K562 (cell line): ENCODE measurements around the gene KLC1. TPM values are rescaled to one million over a fixed set of nuclear protein-coding genes. Genes with fewer than 3 reads are reported as not detected.

ENCODE experiments used
- ATAC-seq: fragments of 200-7000 bp; cut with Tn5 transposase; 3 replicates; pipeline ENCODE4 v1.9.1; 2020; ENCODE audit warnings: moderate library complexity
- BruUV-seq: library from RNA; stranded (reverse); fragments of 400-500 nt; replicated peaks from 2 replicates; lab custom pipeline; 2021; lab: Mats Ljungman, UMichigan
- CTCF ChIA-PET: fragments of 300-600 bp; formaldehyde crosslinking; extraction: SDS; loops from one replicate; lab custom pipeline; 2021; ENCODE audit warnings: low intra/inter-chr PET ratio; lab: Yijun Ruan, JAX
- POLR2A ChIA-PET: fragments of 300-600, 350-650 bp; sonication (Branson Sonifier 250); formaldehyde crosslinking; extraction: SDS; loops from one replicate; lab custom pipeline; 2021; ENCODE audit warnings: antibody characterized with exemption, inconsistent platforms; lab: Yijun Ruan, JAX
- DNase-seq, 4 experiments: peaks; one replicate each; pipeline versions ENCODE4 v3.0.0 to v3.0.0-alpha.2; 2011 to 2018; ENCODE audit warnings: low spot score in 3 of 4, mixed read lengths in 3 of 4; ENCODE audit errors: extremely low read depth in 1 of 4
- FAIRE-seq: peaks from 2 replicates; lab custom pipeline; 2011; peaks lifted over from hg19 to GRCh38; lab: Jason Lieb, UNC
- H2AFZ ChIP-seq: 2 replicates; pipeline ENCODE4 v1.6.0; 2011; ENCODE audit warnings: low read depth, low read length, control low read depth, inconsistent platforms
- H3K27ac ChIP-seq: fragments of 200-600 bp; 3 replicates; pipeline ENCODE4 v1.8.0; 2011; ENCODE audit warnings: low read depth, mild to moderate bottlenecking, control low read depth, inconsistent platforms, low read length, moderate library complexity, mixed read lengths; ENCODE audit errors: extremely low read depth
- H3K27me3 ChIP-seq, 2 experiments: fragments of 300-600 bp in 1 of 2; 2 replicates in 1 of 2; 3 replicates in 1 of 2; pipeline versions ENCODE4 v1.6.0 to v1.8.0; 2011; ENCODE audit warnings: inconsistent platforms in 2 of 2, low read length in 2 of 2, mild to moderate bottlenecking in 1 of 2, mixed read lengths in 1 of 2, moderate library complexity in 1 of 2; ENCODE audit not compliant: control insufficient read depth in 2 of 2, insufficient read depth in 2 of 2
- H3K36me3 ChIP-seq: fragments of 300-600 bp; 3 replicates; pipeline ENCODE4 v1.8.0; 2011; ENCODE audit warnings: mild to moderate bottlenecking, low read length, inconsistent platforms; ENCODE audit not compliant: control insufficient read depth, insufficient read depth
- H3K4me1 ChIP-seq, 2 experiments: fragments of 200-600 bp in 1 of 2; replicated peaks in 1 of 2; 2 replicates in 1 of 2; 3 replicates in 1 of 2; pipeline versions ENCODE4 v1.5.1 to v1.8.0; 2011; ENCODE audit warnings: inconsistent platforms in 2 of 2, low read length in 2 of 2, mild to moderate bottlenecking in 1 of 2, mixed read lengths in 1 of 2, moderate library complexity in 1 of 2; ENCODE audit not compliant: control insufficient read depth in 2 of 2, insufficient read depth in 2 of 2
- H3K4me2 ChIP-seq: 2 replicates; pipeline ENCODE4 v1.6.1; 2011; ENCODE audit warnings: low read length, control low read depth, inconsistent platforms, mixed read lengths; ENCODE audit not compliant: insufficient read depth
- H3K4me3 ChIP-seq: fragments of 200-600 bp; sonication (generic), shearing (Covaris generic); 2 replicates; pipeline ENCODE4 v1.5.1; 2016; ENCODE audit warnings: control low read depth, inconsistent platforms
- H3K79me2 ChIP-seq: fragments of 200-600 bp; 3 replicates; pipeline ENCODE4 v1.8.0; 2011; ENCODE audit warnings: low read length, inconsistent platforms; ENCODE audit not compliant: control insufficient read depth, insufficient read depth
- H3K9ac ChIP-seq, 2 experiments: 2 replicates each; pipeline versions ENCODE4 v1.6.0 to v1.6.1; 2011; ENCODE audit warnings: low read depth in 2 of 2, low read length in 2 of 2, control low read depth in 1 of 2, inconsistent platforms in 1 of 2, mild to moderate bottlenecking in 1 of 2, mixed read lengths in 1 of 2; ENCODE audit not compliant: insufficient read depth in 1 of 2
- H3K9me1 ChIP-seq: one replicate; pipeline ENCODE4 v1.6.0; 2011; ENCODE audit warnings: inconsistent platforms, mild to moderate bottlenecking, low read length, moderate library complexity; ENCODE audit not compliant: control insufficient read depth, insufficient read depth
- H3K9me3 ChIP-seq: replicated peaks from 2 replicates; pipeline ENCODE4 v1.5.1; 2011; ENCODE audit warnings: low read depth, low read length, inconsistent platforms; ENCODE audit not compliant: control insufficient read depth, insufficient read depth
- H4K20me1 ChIP-seq: replicated peaks from 2 replicates; pipeline ENCODE4 v1.6.1; 2011; ENCODE audit warnings: low read length, inconsistent platforms, mixed read lengths; ENCODE audit not compliant: control insufficient read depth, insufficient read depth
- BRD4 ChIP-seq: fragments of 200-600 bp; sonication (generic); IDR thresholded peaks from 2 replicates; pipeline ENCODE4 v1.6.1; 2017; ENCODE audit warnings: inconsistent platforms
- CXXC5 ChIP-seq: fragments of 250-450 bp; sonication (Bioruptor Pico); IDR thresholded peaks from 2 replicates; pipeline ENCODE4 v1.8.0; 2022; ENCODE audit warnings: inconsistent platforms, mild to moderate bottlenecking, moderate library complexity
- MAFF ChIP-seq: IDR thresholded peaks from 2 replicates; pipeline ENCODE4 v1.6.1; 2012; ENCODE audit warnings: low read length, improper control_type of control experiment
- MYNN ChIP-seq, 2 experiments: sonication (generic); formaldehyde crosslinking in 1 of 2; IDR thresholded peaks; 2 replicates each; pipeline versions ENCODE4 v1.5.0 to v1.6.1; 2016 to 2020; ENCODE audit warnings: antibody characterized with exemption in 1 of 2, missing genetic modification reagents in 1 of 2
- POLR2B ChIP-seq: fragments of 450-650 bp; IDR thresholded peaks from 2 replicates; pipeline ENCODE4 v1.6.1; 2018; ENCODE audit warnings: low read depth; ENCODE audit not compliant: partially characterized antibody
- RBM25 ChIP-seq: fragments of 200-400 bp; formaldehyde crosslinking; IDR thresholded peaks from 2 replicates; pipeline ENCODE4 v1.6.1; 2018; ENCODE audit warnings: low read length, low read depth, moderate library complexity; ENCODE audit not compliant: severe bottlenecking
- ZC3H8 ChIP-seq: fragments of 450-650 bp; IDR thresholded peaks from 2 replicates; pipeline ENCODE4 v1.6.1; 2017
- WGBS: fragments of 100-300 bp; shearing (Covaris generic); methylation state at CpG from one replicate; pipeline ENCODE4 v1.1.6; 2016; ENCODE audit warnings: low coverage, mixed read lengths; ENCODE audit not compliant: insufficient coverage; ENCODE audit errors: missing lambda C conversion rate; 5-methylcytosine and 5-hydroxymethylcytosine counted together
- in situ Hi-C: fragments of 300-500 bp; cut with MboI; formaldehyde crosslinking; loops from 4 replicates; pipeline ENCODE4 v1.15.0; 2018; ENCODE audit warnings: inconsistent platforms, mixed read lengths
- intact Hi-C: fragments of 100-400 bp; cut with micrococcal nuclease; formaldehyde crosslinking; loops from 2 replicates; pipeline ENCODE4 v1.14.2; 2022
- polyA plus RNA-seq, 8 experiments: library from polyadenylated mRNA; depleted of rRNA in 4 of 8; stranded (reverse) in 5 of 8; unstranded in 3 of 8; fragments of >200 nt; fragmentation: Nextera tagmentation in 2 of 8; fragmentation: Illumina TruSeq in 1 of 8; extraction: Ambion mirVana in 2 of 8; extraction: Trizol in 1 of 8; gene quantifications; 2 replicates each; pipeline versions ENCODE4 v1.2.1 to v1.2.3, GENCODE V29; 2011 to 2014; ENCODE audit warnings: inconsistent platforms in 1 of 8, missing spikeins in 1 of 8
- total RNA-seq, 7 experiments: library from RNA; depleted of rRNA in 6 of 7; stranded (reverse); fragments of >200 nt in 6 of 7; fragmentation: Illumina TruSeq in 2 of 7; extraction: Trizol in 2 of 7; gene quantifications; 2 replicates each; pipeline versions ENCODE4 v1.2.1 to v1.2.3, GENCODE V29; 2011 to 2021; ENCODE audit warnings: low replicate concordance in 1 of 7
- TF ChIP-seq, protein P1 (sequence below): fragments of 450-650 bp; IDR thresholded peaks from 2 replicates; pipeline ENCODE4 v1.6.1; 2017; ENCODE audit warnings: antibody characterized with exemption, mild to moderate bottlenecking
- TF ChIP-seq, protein P2 (sequence below): IDR thresholded peaks from 3 replicates; pipeline ENCODE4 v1.6.1; 2011; ENCODE audit warnings: borderline replicate concordance, mild to moderate bottlenecking; ENCODE audit not compliant: insufficient read length, insufficient read depth
- TF ChIP-seq, protein P3 (sequence below): sonication (generic); formaldehyde crosslinking; IDR thresholded peaks from 2 replicates; pipeline ENCODE4 v1.9.0; 2022; ENCODE audit warnings: mild to moderate bottlenecking, missing genetic modification reagents
- TF ChIP-seq, protein P4 (sequence below): fragments of 450-650 bp; IDR thresholded peaks from 2 replicates; pipeline ENCODE4 v1.6.1; 2016

The KLC1 gene
- total and polyA plus RNA-seq, 9 of the 15 experiments (the other 6 are each of a cell fraction or from before 2014, with no cell fraction given) = 4.9 to 134 (median 54.8) TPM

DNA sequence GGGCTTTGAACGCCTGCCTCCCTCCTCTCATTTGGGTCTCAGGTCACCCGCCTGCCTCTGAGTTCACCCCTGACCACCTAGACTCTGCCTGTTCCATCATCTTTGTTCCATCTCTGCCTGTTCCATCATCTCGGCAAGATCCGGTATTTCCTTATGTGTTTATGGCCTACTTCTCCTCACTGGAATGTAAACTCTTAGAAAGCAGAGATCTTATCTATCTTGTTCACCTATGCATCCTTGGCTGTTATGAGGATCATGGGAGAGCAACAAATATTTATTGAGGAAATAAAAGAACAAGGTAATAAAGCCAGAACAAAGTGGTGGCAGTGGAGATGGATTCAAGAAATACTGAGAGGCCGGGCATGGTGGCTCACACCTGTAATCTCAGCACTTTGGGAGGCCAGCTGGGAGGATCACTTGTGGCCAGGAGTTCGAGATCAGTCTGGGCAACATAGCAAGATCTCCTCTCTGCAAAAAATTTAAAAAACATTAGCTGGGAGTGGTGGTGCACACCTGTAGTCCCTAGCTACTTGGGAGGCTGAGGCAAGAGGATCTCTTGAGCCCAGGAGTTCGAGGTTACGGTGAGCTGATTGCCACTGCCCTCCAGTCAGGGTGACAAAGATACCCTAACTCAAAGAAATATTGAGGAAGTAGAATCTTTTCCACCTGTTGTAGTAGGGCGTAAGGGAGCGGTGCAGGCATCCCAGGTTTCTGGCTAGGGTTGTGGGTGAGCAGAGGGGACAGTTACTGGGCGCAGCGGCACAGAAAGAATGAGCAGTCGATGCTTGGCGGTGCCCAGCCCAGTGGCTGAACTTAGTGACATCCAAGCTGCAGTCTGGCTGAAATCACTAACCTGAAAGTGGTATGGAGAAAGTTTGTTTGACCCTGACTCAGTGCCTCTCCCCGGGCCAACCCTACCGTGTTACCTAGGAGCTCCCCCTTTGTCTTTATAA lies 1.7 kb upstream of the KLC1 start (continued):
- TF ChIP-seq RBM25 = peak; percentile 26
- TF ChIP-seq, all 486 proteins: peak for 3

DNA sequence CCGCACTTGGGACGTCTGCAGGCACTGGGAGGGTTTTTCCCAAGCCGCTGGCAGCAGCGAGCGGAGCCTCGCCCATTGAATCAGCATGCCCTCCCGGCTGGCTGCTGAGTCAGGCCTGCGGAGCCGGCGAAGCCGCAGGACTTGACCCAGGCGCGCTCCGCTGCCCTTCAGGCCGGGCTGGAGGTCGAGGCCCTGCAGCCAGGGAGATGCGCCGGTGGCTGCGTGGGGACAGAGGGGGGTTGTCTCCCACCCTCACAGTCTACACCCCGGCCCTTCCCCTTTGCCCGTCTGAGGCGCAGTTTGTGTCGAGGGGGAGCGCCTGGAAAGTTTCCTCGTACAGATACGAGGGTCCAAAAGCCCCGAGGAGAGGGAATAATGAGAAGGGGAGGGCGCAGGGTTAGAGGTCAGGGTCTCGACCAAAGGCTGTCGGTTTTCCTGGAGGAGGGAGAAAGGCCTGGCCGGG lies 759 bp upstream of the KLC1 start:
- in situ Hi-C loops = no loop called here
- FAIRE-seq (peak; percentile 49), ATAC-seq (peak; percentile 74), DNase-seq (peak; percentile 43 to 75 (median 60))
- Histone ChIP-seq H3K27me3 (no peaks in the 10 kb centered on the region), H3K4me3 (peak overlapping the region; percentile 85), H3K36me3 (peaks cover 7% of the 10 kb centered on the region; the same call in 1 of the 3 replicates), H3K4me1 (peaks cover 14 to 33% of the 10 kb centered on the region in 2 experiments; a peak in 4 of 5 replicates), H4K20me1 (peaks cover 6% of the 10 kb centered on the region; the same call in 1 of the 2 replicates), H2AFZ (peak overlapping the region; percentile 90), H3K9me3 (no peaks in the 10 kb centered on the region), H3K4me2 (peak overlapping the region; percentile 89), H3K9me1 (no peaks in the 10 kb centered on the region), H3K27ac (peak overlapping the region; percentile 96), H3K9ac (peak overlapping the region; percentile 91 to 95), H3K79me2 (peaks cover 41% of the 10 kb centered on the region)
- intact Hi-C loops = no loop called here
- POLR2A ChIA-PET = interaction anchor here (0.6 to 1.1 kb wide), 4 partner anchors 9 to 39 kb away, joined by 3 to 4 read pairs (median 3); no protein-coding TSS in a partner anchor
- no TSS peak for BruUV-seq
- 0% methylated on average over 10 of the region's 31 CpGs for WGBS
- CTCF ChIA-PET = no interaction called here
- TF ChIP-seq, protein P1, sequence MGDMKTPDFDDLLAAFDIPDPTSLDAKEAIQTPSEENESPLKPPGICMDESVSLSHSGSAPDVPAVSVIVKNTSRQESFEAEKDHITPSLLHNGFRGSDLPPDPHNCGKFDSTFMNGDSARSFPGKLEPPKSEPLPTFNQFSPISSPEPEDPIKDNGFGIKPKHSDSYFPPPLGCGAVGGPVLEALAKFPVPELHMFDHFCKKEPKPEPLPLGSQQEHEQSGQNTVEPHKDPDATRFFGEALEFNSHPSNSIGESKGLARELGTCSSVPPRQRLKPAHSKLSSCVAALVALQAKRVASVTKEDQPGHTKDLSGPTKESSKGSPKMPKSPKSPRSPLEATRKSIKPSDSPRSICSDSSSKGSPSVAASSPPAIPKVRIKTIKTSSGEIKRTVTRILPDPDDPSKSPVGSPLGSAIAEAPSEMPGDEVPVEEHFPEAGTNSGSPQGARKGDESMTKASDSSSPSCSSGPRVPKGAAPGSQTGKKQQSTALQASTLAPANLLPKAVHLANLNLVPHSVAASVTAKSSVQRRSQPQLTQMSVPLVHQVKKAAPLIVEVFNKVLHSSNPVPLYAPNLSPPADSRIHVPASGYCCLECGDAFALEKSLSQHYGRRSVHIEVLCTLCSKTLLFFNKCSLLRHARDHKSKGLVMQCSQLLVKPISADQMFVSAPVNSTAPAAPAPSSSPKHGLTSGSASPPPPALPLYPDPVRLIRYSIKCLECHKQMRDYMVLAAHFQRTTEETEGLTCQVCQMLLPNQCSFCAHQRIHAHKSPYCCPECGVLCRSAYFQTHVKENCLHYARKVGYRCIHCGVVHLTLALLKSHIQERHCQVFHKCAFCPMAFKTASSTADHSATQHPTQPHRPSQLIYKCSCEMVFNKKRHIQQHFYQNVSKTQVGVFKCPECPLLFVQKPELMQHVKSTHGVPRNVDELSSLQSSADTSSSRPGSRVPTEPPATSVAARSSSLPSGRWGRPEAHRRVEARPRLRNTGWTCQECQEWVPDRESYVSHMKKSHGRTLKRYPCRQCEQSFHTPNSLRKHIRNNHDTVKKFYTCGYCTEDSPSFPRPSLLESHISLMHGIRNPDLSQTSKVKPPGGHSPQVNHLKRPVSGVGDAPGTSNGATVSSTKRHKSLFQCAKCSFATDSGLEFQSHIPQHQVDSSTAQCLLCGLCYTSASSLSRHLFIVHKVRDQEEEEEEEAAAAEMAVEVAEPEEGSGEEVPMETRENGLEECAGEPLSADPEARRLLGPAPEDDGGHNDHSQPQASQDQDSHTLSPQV = peak; percentile 95
- TF ChIP-seq POLR2B (peak; percentile 28), CXXC5 (CRISPR knock-in tag) (peak; percentile 56), MAFF (no peak), BRD4 (peak; percentile 21; the same call in 1 of the 2 replicates), ZC3H8 (no peak), MYNN (IDR thresholded peaks at IDR 0.05) (0 out of 2 replicates have a peak, but pooled peaks have one; percentile 20), MYNN (CRISPR knock-in tag; IDR thresholded peaks at IDR 0.05) (no peak)
- TF ChIP-seq, protein P2, sequence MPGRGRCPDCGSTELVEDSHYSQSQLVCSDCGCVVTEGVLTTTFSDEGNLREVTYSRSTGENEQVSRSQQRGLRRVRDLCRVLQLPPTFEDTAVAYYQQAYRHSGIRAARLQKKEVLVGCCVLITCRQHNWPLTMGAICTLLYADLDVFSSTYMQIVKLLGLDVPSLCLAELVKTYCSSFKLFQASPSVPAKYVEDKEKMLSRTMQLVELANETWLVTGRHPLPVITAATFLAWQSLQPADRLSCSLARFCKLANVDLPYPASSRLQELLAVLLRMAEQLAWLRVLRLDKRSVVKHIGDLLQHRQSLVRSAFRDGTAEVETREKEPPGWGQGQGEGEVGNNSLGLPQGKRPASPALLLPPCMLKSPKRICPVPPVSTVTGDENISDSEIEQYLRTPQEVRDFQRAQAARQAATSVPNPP = no peak
- TF ChIP-seq, protein P3, sequence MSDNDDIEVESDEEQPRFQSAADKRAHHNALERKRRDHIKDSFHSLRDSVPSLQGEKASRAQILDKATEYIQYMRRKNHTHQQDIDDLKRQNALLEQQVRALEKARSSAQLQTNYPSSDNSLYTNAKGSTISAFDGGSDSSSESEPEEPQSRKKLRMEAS = peak; percentile 63
- TF ChIP-seq, protein P4, sequence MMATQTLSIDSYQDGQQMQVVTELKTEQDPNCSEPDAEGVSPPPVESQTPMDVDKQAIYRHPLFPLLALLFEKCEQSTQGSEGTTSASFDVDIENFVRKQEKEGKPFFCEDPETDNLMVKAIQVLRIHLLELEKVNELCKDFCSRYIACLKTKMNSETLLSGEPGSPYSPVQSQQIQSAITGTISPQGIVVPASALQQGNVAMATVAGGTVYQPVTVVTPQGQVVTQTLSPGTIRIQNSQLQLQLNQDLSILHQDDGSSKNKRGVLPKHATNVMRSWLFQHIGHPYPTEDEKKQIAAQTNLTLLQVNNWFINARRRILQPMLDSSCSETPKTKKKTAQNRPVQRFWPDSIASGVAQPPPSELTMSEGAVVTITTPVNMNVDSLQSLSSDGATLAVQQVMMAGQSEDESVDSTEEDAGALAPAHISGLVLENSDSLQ = no peak
